ENCODE measurements around the gene LCE4A.

LCE4A gene

DNA sequence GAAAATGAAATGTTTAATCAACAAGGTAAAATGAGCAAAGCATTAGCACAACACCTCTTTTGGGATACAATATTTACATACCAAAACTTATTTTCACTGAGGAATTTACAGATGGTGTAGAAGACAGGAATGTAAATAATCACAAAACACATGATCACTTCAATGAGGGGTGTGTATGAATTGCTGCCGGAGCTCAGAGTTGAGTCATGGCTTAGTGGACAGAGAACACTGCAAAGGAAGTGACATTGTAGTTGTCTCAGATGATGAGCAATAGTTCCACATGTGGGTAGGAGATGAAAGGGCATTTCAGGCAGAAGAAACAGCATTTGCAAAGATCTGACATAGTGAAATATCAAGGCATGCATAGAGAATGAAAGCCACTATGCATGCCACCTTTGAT, 44.3 kb downstream of the LCE4A start:
- H3K9me3 ChIP-seq (ENCODE audit: control insufficient read depth, low read length) = no peaks in the 10 kb centered on the region
- H3K4me1 ChIP-seq (ENCODE audit: control insufficient read depth, insufficient read depth, low read length) = no peaks in the 10 kb centered on the region
- H3K27me3 ChIP-seq (ENCODE audit: control insufficient read depth, insufficient read depth, low read length) = no peaks in the 10 kb centered on the region
- H3K36me3 ChIP-seq (ENCODE audit: control insufficient read depth, insufficient read depth, low read length) = no peaks in the 10 kb centered on the region
- no peak overlapping the region for H3K9ac ChIP-seq (ENCODE audit: low read length)
- no peak overlapping the region for H3K4me3 ChIP-seq (ENCODE audit: low read length)

DNA sequence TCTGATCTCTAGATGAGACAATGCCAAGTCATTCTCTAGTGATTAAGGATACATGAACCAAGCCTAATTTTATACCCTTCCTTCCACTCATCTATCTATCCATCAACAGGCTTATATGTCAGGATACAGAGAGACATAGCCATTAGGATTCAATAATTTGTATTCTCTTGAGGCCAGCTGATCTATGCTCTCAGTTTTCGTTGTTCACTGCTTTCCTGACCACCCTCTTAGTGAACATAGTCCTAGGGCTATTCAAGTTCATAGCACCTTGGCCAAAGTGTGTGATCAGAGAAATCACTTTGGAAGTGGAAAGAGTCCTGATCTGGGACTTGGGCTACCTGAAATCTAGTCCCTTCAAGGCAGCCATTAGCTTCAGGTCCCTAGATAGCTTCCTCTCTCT, 45.6 kb downstream of the LCE4A start:
- Histone ChIP-seq H3K36me3 (ENCODE audit: control insufficient read depth, insufficient read depth, low read length) (no peaks in the 10 kb centered on the region), H3K4me3 (ENCODE audit: low read length) (no peak overlapping the region), H3K27me3 (ENCODE audit: control insufficient read depth, insufficient read depth, low read length) (no peaks in the 10 kb centered on the region), H3K4me1 (ENCODE audit: control insufficient read depth, insufficient read depth, low read length) (no peaks in the 10 kb centered on the region), H3K9ac (ENCODE audit: low read length) (no peak overlapping the region), H3K9me3 (ENCODE audit: control insufficient read depth, low read length) (no peaks in the 10 kb centered on the region)

DNA sequence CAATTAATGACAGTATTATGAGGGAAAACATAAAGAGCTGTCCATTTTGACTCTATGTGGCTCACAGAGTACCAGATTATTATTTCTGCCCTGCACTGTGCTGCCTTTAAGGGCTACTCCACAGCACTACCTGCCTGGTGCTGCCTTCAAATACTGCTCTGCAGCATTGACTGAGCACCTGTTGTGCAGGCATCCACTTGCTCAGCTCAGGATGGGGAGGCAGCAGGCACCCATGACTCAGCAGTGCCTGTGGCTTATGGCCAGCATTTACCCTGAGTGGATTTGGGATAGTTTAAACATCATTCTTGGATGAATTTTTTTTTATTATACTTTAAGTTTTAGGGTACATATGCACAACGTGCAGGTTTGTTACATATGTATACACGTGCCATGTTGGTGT, 48.9 kb downstream of the LCE4A start:
- H3K9ac ChIP-seq (ENCODE audit: low read length) = no peak overlapping the region
- no peaks in the 10 kb centered on the region for H3K4me1 ChIP-seq (ENCODE audit: control insufficient read depth, insufficient read depth, low read length)
- H3K36me3 ChIP-seq (ENCODE audit: control insufficient read depth, insufficient read depth, low read length) = no peaks in the 10 kb centered on the region
- H3K27me3 ChIP-seq (ENCODE audit: control insufficient read depth, insufficient read depth, low read length) = no peaks in the 10 kb centered on the region
- H3K9me3 ChIP-seq (ENCODE audit: control insufficient read depth, low read length) = no peaks in the 10 kb centered on the region
- no peak overlapping the region for H3K4me3 ChIP-seq (ENCODE audit: low read length)

DNA sequence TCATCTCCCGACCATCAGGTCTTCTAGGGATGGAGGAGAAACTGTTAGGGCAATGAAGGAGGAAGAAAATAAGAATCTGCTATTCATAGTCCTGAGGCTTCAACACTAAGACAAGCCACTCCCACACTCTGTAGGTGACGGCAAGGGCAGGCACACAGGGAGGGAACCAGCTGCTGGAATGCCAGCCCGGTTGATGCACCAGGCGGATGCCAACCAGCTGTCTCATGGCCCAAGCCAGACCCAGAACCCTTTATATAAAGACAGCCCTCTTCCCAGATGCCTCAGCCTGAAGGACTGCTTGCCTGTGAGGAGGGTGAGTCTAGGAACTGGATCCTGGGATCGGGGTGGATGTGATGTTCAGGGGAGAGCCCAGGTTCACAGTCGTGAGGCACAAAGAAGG, 49.8 kb downstream of the LCE4A start, which contains the start of gene KPRP:
Gene KPRP, plus strand, starts transcription at position 279 of the 400 bp plus-strand sequence. CDS start 1,564 bp downstream, outside the sequence.
- no peaks in the 10 kb centered on the region for H3K27me3 ChIP-seq (ENCODE audit: control insufficient read depth, insufficient read depth, low read length)
- no peak within 1 kb of the TSS for H3K4me3 ChIP-seq (ENCODE audit: low read length)
- no peaks in the 10 kb centered on the region for H3K9me3 ChIP-seq (ENCODE audit: control insufficient read depth, low read length)
- H3K36me3 ChIP-seq (ENCODE audit: control insufficient read depth, insufficient read depth, low read length) = no peaks in the 10 kb centered on the region
- no peak within 1 kb of the TSS for H3K9ac ChIP-seq (ENCODE audit: low read length)
- no peaks in the 10 kb centered on the region for H3K4me1 ChIP-seq (ENCODE audit: control insufficient read depth, insufficient read depth, low read length)

DNA sequence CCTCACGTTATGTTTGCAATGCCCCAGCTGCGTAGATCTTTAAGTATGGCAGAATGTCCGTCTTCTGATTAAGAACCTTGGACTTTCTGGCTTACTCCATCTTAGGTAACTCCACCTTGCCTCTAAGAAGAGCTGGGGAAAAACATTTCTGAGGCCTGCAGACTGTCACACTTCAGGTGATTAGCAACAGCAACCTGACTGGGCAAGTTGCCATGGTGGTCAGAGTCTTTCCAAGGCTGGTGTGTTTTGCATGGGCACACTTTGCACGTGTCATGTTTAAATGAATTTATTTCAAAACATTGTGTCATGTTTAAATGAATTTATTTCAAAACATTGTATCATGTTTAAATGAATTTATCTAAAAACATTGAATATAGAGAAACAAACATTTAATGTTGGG, 50.7 kb downstream of the LCE4A start:
- Histone ChIP-seq H3K4me3 (ENCODE audit: low read length) (no peak overlapping the region), H3K9me3 (ENCODE audit: control insufficient read depth, low read length) (no peaks in the 10 kb centered on the region), H3K9ac (ENCODE audit: low read length) (no peak overlapping the region), H3K36me3 (ENCODE audit: control insufficient read depth, insufficient read depth, low read length) (no peaks in the 10 kb centered on the region), H3K4me1 (ENCODE audit: control insufficient read depth, insufficient read depth, low read length) (no peaks in the 10 kb centered on the region), H3K27me3 (ENCODE audit: control insufficient read depth, insufficient read depth, low read length) (no peaks in the 10 kb centered on the region)
